ENCODE results near the gene LDB2.

Gene LDB2

DNA sequence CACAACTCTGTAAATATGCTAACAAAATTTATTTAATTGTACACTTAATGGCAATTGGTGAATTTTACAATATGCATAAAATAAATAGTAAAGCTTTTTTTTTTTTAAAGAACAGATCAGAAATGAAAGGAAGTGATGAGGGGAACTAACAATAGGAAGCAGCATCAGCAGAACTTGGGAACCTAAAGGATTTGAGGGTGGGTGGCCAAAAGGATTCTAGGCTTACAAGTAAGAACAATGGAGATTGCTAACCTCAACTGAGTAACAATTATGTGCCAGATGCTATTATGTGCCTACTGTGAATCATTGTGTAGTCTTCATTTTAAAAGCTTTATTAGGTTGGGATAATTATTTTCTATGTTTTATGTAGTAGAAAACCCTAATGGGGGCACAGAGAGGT lies 185.2 kb downstream of the LDB2 start:
- DNase-seq: no peak

DNA sequence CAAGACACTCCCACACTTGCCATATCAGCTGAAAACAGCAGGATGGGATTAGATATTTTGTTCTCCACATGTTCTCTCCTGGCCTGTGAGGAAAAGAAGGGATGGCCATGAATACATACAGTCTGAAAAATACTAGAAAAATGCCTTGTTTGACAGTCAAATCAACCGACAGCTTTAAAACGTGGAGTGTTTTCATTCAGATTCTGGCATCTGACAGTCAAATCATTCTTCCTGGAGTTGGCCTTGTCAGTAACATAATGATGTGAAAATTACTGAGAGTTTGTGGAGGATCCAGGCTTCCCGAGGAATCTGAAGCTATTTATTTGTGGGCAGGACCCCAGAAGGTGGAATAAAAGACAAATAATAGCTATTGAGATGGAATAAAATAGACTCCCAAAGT lies 188.2 kb downstream of the LDB2 start:
- no peak for DNase-seq

DNA sequence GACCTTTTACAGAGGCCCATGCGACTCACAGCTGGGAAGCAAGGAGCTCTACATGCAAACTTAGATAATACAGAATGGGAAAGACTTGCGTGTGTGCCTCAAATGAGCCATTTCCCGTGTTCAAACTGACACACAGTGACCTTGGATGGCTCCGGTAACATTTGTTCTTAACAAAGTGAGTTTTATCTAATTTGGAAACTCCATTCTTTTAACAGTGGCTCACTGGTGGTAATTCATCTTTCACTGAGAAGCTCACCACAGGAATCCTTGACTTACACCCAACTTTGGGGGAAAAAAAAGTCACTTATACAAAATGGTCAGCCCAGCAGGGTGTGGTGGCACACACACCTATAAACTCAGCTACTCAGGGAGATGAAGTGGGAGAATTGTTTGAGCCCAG lies 190.6 kb downstream of the LDB2 start:
- no peak for DNase-seq

DNA sequence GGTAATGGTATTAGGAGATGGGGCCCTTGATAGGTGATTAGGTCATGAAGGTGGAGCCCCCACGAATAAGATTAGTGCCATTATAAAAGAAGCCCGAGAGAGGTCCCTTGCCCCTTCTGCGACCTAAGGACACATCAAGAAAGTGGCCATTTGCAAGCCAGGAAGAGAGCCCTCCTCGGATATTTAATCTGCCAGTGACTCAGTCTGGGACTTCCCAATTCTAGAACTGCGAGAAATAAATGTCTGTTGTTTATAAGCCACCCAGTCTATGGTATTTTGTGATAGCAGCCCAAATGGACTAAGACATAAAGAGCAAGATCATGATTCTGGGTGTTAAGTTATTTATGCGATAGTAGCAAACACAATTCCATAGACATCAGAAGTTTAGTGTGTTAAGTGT lies 192.2 kb downstream of the LDB2 start:
- no peak for DNase-seq

DNA sequence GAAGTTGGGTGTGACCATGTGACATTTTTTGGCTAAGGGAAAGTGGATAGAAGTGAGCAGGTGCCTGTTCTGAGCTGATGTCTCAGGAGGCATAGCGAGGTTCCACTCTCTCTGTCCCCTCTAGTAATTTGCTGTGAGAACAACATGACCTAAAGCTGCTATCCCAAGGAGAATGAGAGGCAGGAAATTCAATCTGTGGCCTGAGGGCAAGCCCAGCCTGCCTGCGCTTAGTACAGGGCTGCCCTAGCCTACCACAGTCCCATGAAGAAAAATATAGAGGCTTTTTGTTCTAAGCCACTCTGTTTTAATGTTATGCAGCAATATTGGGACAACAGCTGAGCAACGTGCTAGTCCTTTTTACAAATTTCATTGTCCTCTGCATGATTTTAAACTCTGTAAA lies 193.1 kb downstream of the LDB2 start:
- DNase-seq: no peak

DNA sequence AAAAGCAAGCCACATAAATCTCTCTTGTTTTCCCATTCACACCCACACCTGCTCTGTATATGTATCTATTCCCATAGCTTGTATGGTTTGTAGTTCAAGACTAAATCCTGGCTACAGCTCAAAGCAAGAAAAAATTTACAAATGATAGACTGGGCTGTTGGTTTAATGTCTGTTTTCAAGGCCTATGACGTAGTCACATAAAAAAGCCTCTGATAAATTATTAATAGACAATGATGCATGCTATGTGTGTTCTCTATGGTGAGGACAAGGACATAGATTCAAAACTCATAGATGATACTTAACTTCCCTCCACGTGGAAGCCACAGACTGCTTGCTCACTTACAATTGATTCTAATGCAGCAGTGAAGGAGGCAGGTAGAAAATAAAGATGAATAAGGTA lies 194.0 kb downstream of the LDB2 start:
- no peak for DNase-seq

DNA sequence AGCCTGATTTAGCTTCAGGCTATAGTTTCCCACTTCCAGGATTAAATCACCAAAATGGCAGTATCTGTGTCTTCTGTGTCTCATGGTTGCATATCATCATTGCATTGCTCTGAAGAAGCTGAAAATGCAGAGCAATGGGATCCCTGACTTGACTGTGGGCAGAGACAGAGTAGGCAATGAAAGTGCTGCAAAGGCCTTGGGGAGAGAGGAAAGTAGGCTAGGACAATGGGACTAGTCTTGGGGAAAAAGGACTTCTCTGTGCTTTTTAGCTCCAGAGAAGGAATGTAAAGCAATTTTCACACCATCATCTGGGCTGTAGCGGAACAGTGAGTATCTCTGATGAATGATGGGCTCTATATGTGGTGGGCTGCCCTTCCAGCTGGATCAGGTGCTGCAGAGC lies 202.5 kb downstream of the LDB2 start:
- no peak for DNase-seq

DNA sequence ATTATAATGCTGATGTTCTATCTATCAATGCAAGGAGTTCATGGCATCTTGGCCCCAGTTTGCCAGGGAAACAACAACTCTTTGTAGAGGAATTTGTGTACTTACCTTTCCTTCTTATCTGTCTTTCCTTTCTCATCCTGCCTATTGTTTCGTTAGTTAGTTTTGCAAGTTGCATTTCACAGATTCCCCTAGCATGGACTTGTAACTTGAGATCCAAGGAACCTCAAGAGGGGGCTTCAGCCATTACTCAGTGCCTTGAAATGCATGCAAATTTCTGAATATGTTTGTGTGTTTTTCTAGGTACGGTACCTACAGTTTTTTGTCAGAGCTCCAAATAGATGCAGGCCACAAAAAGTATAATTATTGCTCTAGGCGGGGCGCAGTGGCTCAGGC lies 203.6 kb downstream of the LDB2 start:
- DNase-seq: no peak

DNA sequence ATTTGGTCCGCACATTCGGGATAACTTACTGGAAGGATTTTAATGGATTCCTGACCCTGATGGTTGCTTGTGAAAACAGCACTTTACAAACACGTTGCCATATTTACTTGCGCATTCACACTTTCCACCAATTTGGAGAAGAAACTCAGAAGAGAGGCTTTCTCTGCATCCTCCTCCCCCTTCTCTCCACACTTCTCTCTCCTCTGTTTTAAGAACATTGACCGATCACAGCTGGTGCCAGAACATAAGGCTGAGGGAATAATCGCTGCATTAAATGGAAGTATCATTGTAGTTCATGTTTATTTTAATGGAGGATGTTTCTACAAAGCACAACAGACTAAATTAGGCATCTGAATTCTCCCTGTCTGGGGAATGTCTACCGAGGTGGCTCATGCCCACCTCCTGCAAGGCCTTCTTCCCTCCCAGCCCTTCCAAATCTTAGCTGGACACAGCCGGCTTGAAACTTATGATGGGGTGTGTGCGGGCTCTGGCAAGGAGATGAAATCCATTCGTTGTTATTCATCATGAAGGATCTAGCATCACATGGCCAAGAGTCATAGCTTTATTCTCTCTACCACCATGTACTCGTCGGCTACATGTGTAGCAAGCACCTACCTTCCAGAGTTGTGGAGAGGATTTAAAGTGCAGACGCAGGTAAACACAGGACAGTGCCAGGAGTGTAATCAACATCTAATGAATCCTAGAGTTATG lies 204.1 kb downstream of the LDB2 start:
- DNase-seq: no peak

DNA sequence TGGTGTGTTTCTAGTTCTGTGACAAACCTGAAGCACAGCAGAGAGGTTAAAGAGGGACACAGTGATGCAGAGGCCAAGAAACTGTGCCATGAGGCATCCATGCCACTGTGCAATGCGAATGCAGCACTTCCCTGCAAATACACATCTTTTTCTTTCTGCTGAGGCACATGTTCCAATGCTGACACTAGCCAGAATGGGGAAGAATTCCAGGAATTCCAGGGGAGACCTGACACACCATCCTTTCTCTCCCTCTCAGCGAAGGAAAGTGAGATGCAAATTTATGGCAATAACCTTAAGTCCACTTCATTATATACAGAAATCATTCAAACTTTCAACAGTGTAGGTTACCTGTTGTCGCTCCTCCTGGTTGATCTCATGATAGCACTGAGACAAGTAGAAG lies 204.8 kb downstream of the LDB2 start:
- no peak for DNase-seq

DNA sequence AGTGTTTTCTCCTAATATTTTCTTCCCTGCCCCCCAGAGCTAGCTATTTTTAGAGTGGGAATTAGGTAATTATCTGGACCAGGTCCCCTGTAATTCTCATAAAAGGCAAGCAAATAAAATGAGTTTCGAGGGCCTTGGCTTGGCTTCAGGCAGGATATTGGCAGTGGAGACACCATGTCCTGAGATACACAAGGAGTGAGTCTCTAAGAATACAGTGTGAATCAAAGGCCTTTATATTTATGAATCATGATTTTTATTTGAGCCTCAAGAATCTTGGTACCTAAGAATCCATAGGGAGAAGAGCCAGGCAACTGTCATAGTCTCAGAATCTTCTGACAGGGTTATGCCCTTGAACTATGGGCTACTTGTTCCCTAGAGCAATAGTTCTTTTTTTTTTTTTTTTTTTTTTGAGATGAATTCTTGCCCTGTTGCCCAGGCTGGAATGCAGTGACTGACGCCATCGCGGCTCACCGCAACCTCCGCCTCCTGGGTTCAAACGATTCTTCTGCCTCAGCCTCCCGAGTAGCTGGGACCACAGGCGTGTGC lies 205.4 kb downstream of the LDB2 start:
- no peak for DNase-seq

DNA sequence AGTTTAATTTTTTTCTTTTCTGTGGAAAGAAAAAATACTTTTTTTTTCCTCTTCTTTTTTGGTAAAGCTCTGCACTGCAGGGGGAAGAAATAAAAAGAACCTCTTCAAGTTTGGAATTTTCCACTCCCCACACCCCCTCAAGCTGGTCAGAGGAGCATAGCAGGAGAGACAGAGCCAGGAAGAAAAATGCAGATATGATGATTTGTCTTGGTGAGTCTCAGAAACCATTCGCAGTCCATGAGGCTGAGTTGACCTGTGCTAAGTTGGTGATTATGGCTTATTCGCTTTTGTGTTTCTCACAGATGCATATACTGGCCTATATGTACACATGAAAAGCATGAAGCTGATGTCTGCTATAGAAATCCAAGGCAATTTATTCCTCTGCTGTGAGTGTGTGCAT lies 205.9 kb downstream of the LDB2 start:
- DNase-seq: no peak

DNA sequence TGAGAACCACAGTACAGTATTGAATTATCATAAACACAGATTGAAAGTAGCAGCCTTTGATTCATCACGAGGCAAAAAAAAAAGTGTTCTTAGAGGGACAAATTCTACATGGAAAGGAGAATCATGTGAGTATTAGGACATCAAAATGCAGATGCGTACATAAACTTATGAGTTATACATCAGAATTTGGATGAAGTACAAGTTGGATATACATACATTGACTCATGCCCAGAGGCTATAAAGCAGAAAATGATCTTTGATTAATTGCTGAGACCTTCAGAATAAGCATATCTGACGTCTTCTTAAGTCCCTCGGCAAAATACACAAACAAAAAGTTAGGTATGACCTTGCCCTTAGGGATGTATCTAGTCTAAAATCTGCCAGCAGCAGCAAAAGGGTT lies 206.4 kb downstream of the LDB2 start:
- DNase-seq: no peak

DNA sequence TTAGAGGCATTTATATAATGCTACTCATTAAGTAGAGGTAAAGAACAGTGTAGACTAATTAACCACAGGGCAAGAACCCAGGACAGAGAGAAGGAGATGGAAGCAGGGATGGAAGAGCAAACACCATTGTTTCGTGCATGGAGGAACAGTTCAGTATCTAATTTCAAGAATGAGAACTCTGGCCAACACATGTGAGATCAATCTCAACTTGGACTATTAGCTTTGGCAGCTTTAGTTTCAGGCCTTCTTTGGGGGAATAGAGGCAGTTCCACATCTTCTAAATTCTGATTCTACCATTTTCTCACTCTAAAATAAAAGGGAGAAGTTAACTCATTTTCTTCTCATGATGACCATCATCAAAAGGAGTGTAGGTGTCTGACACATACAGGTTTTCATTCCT lies 207.0 kb downstream of the LDB2 start:
- no peak for DNase-seq

DNA sequence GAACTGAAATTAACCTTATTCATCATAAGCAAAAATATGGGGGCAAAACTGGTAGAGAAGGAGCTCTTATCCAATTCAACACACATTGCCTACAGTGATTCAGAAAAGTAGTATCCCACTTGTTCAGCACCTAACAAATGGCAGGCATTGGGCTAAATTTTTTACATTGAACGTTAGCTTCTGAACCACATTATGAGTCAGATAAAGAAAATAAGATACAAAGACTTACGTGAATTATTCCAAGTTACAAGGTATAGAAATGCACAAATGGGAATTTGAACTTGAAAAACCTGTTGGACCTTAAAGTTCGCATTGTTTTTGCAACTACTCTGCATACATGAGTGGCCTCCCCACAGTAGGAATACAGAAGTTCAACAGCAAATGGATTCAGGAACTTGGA lies 210.6 kb downstream of the LDB2 start:
- DNase-seq: no peak

DNA sequence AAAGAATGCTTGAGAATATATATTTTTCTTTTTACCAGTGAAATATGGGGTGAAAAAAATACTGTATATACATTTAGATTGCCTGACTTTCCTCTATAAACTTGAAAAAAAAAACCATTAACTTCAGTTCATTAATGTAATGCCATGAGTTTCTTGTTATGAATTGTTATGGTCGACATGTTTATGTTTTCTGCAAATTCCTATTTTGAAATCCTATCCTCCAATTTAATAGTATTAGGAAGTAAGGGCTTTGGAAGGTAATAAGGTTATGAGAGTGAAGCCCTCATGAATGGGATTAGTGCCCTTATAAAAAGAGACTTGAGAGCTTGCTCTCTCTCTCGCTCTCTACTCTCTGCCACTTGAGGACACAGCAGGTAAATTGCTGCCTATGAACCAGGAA lies 211.4 kb downstream of the LDB2 start:
- DNase-seq: no peak

DNA sequence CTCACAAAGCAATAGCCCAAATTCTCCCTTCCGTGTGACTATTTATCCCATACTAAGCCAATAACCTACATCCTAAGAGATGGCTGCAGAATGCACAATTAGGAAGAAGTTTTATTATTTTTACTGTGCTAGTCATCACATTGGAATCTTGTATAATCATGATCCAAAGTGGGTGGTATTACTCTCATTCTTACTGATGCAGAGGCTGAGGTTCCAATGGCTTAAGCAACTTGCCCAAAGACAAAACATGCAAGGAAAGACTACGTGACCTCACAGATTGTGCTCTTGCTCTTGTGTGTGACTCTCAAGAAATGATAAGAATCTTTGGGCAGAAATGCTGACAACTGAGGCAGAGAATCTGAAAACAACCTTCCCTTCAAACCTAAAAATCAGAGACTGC lies 212.2 kb downstream of the LDB2 start:
- DNase-seq: no peak

DNA sequence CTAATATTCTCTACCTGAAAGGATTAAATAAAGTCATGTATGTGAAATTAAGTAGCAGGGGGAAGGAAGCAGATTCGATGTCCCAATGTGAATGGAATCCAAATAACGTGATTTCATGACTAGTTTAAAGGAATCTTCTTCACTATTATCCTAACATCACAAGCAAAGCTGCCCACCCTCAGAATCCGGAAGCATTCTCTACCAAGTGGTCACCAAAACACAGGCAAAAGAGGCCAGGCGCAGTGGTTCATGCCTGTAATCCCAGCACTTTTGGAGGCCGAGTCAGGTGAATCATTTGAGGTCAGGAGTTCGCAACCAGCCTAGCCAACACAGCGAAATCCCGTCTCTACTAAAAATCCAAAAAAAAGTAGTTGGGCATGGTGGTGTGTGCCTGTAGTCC lies 212.9 kb downstream of the LDB2 start:
- no peak for DNase-seq

DNA sequence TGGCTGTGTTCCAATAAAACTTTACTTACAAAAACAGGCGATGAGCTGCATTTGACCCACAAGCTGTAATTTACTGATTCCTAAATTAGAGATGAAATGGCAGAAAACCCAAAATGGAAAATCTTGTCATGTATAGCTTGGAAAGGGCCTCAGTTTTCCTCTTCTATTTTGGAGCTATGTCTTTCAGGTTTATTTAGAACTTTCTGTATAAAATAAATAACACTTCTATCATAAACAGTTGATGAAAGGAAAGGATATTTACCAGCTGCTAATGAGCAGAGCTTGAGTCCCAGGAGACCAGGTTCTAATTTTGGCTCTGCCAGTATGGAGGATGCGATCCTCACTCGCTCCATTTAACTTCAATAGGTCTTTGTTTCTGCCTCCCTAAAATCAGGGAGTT lies 213.5 kb downstream of the LDB2 start:
- no peak for DNase-seq

DNA sequence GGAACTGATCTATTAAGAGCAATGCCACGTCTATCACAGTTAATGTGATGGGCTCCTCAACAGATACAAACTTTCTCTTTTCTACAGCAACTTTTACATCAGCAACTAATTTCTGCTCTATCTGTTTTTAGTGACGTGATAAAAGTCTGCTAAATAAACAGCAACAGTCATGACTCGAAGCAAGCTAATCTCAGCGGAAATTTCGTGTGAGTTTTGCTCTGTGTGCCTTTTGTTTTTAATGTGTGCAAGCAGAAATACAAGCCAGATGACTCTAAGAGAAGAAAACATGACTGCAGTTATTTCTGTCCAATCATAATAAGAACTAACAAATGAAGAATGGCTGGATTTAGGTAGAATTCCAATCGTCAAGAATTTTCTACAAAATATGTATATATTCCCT lies 214.3 kb downstream of the LDB2 start:
- no peak for DNase-seq

DNA sequence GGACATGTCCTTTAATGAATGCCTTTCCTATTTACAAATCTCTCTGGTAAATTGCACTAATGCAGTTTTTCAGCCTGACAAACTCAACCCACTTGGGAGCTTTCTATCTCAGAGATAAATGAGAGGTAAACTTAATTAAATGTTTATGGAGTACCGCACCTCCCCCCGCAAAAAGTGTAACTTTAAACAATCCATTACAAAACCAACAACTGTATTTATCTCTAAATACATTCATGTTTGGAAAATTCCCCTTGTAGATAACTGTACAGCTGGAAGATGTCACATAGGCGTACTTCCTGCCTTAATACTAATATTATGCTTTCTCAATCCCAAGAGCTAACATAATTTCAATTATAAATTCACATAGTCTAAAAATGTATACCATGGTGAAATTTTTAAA lies 215.5 kb downstream of the LDB2 start:
- no peak for DNase-seq

DNA sequence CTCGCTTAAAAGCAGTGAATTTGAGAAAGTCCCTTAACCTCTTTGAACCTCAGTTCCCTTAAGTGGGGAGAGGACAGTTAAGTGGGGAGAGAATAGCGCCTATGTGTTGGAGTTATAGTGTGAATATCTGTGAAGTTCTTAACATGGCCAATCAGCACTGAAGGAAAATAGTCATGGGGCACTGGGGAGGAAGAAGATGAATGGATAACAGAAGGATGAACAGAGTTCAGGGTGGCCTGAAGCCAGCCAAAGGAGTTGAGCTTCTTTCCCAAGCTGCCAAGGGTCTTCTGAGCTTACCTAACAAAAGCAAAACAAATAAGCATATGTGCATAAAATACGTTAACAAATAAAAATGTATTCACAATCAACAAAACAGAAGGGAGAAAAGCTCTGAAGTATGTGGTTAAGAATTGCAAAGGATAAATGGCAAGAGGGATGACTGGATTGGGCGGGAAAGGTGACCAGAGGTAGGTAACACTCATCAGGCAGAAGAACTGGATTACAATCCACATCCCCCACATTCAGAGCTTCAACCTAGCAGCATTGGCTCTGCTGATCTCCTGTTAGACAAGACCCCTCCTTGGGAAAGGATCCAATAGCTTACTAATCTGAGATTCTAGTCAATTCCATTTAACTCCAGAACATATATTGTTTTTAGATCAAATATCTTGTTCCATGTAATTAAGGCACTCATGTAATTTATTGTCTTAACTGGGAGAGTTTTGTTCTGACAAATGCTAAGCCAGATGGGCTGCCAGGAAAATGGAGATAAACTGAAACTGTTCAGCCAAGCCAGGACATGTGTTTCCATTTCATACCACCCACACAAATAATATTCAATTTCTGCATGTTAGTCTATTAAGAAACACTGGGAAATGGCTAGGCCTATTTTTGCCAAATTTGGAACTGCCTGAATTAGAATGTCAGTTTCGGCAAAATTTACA lies 221.2 kb downstream of the LDB2 start:
- DNase-seq: no peak

DNA sequence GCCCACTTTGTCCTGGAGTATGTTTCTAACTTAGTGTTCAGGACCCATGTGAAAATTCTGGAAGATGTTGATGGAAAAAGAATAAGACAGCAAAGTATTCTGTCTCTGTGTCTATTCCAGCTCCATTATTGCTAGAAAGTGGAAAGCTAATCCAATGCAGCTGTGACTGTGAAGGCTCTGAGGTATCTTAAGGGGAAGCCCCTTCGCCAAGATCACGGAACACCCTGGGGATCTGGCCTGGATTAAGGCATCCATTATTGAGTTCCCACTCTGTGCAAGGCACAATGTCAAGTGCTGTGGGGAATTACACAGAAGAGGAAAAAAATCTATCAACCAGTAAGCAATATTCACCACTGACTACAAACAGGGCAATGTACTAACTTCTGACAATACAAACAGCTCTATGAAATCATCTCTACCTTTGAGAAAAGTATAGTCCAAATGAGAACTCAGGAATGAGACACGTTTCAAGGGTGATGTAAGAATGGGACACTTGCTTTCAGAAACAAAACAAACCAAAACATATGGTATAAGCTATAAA lies 222.1 kb downstream of the LDB2 start:
- DNase-seq: no peak

DNA sequence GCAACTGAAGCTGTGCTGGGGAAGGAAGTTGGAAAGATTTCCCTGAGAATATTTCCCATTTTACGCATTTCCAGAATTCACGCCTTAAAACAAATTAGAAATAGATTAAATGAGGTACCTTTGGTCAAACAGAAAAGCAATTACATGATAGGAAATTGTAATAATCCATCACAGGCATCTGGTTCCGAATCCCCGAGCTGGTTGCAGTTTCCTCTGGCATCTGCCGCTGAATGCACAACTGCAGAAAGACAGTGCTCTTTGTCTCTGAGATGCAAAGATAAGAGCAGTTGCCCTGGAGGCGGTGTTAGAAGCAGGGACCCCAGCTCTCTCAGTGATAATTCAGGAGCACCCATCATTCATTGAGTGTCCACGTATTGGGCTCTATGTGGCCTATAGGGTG lies 224.4 kb downstream of the LDB2 start:
- no peak for DNase-seq
